KOPT-K1 (cell line): ENCODE data around the gene SLFN5.
A peak's percentile ranks its signal among the peaks of the same experiment; 100 is the strongest.
"Not testable (repeated sequence)": the region's sequence is repeated elsewhere in the genome, so short reads cannot be mapped to it uniquely, and the experiment has no call there.

Source experiments
- H3K27ac ChIP-seq: fragments of 200-600 bp; sonication (generic); 2 replicates; pipeline ENCODE4 v1.5.1; 2016; ENCODE audit warnings: antibody characterized with exemption, mild to moderate bottlenecking, low read depth, low read length; ENCODE audit not compliant: poor library complexity, severe bottlenecking
- H3K36me3 ChIP-seq: fragments of 200-600 bp; sonication (generic); 2 replicates; pipeline ENCODE4 v1.5.1; 2017; ENCODE audit warnings: antibody characterized with exemption, mild to moderate bottlenecking, low read length, moderate library complexity; ENCODE audit not compliant: insufficient read depth
- H3K9me3 ChIP-seq: fragments of 200-600 bp; sonication (generic); 2 replicates; pipeline ENCODE4 v1.5.1; 2017; ENCODE audit warnings: antibody characterized with exemption, low read length, mild to moderate bottlenecking; ENCODE audit not compliant: insufficient read depth, poor library complexity, severe bottlenecking

Gene SLFN5

DNA sequence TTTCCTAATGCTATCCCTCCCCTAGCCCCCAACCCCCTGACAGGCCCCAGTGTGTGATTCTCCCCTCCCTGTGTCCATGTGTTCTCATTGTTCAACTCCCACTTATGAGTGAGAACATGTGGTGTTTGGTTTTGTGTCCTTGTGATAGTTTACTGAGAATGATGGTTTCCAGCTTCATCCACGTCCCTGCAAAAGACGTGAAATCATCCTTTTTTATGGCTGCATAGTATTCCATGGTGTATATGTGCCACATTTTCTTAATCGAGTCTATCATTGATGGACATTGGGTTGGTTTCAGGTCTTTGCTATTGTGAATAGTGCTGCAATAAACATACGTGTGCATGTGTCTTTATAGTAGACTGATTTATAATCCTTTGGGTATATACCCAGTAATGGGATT is 8.6 kb upstream of the SLFN5 start:
- H3K36me3 ChIP-seq, H3K27ac ChIP-seq, H3K9me3 ChIP-seq: not testable (repeated sequence)

- no peaks in the 10 kb centered on the region for H3K36me3 ChIP-seq
- H3K9me3 ChIP-seq: peaks cover 2% of the 10 kb centered on the region
- H3K27ac ChIP-seq: no peak overlapping the region
Observed at GRCh38 chr17:35235289-35235688, 7.6 kb upstream of the SLFN5 start.

- Histone ChIP-seq H3K9me3 (no peaks in the 10 kb centered on the region), H3K36me3 (no peaks in the 10 kb centered on the region), H3K27ac (no peak overlapping the region)
Observed at GRCh38 chr17:35235917-35236316, 7.0 kb upstream of the SLFN5 start.

DNA sequence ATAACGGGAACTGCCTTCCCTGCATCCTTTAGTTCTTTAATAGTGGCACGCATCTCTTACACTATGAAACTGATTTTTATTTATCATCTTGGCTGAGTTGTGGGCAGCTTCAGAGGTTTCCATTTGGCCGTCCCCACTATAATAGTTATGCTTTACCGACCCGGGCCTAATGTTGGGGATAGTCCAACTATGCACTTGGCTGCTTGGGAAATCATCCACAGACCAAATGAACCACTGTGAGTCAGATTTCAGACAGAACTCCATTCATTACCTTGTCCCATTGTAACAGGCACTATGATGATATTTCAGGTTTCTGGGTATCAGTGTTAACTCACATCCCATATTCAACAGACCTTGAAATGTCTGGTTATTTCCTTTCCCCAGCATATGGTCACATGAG is 6.1 kb upstream of the SLFN5 start:
- Histone ChIP-seq H3K27ac (no peak overlapping the region), H3K36me3 (no peaks in the 10 kb centered on the region), H3K9me3 (no peaks in the 10 kb centered on the region)

DNA sequence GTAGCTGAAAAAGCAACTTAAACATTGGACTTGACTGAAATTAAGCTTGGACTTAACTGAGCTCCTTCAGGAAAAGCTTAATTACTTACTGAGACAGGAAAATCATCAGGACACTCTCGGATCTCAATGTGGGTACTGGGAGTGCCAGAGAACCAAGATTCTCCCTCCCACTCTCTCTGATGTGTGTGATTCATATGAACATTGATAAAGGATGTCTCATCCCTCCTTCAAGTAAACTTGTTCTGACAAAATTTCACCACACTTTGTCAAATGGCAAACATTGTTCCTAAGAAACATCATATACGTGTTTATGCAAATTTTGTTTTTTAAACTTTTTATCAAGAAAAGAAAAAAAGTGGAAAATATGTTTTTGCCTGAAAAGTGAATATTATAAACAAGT is 4.1 kb upstream of the SLFN5 start:
- H3K9me3 ChIP-seq: no peaks in the 10 kb centered on the region
- H3K36me3 ChIP-seq: no peaks in the 10 kb centered on the region
- peak overlapping the region; percentile 24 for H3K27ac ChIP-seq

- Histone ChIP-seq H3K36me3 (no peaks in the 10 kb centered on the region), H3K27ac (peak overlapping the region; percentile 53), H3K9me3 (no peaks in the 10 kb centered on the region)
Observed at GRCh38 chr17:35239823-35240222, 3.0 kb upstream of the SLFN5 start.

DNA sequence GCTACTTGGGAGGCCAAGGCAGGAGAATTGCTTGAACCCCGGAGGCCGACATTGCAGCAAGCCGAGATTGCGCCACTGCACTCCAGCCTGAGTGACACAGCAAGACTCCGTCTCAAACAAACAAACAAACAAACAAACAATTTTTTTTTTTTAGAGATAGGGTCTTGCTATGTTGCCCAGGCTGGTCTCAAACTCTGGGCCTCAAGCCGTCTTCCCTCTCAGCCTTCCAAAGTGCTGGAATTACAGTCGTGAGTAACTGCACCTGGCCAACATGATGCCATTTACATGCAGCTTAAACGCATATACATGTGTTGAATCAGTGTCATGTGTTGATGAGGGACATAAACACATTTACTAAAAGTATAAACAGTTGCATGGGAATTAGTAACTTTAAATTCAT is 2.0 kb upstream of the SLFN5 start:
- Histone ChIP-seq H3K27ac (peak overlapping the region; percentile 96), H3K9me3 (no peaks in the 10 kb centered on the region), H3K36me3 (0 out of 2 replicates have a peak, but pooled peaks cover 3% of the 10 kb centered on the region)

DNA sequence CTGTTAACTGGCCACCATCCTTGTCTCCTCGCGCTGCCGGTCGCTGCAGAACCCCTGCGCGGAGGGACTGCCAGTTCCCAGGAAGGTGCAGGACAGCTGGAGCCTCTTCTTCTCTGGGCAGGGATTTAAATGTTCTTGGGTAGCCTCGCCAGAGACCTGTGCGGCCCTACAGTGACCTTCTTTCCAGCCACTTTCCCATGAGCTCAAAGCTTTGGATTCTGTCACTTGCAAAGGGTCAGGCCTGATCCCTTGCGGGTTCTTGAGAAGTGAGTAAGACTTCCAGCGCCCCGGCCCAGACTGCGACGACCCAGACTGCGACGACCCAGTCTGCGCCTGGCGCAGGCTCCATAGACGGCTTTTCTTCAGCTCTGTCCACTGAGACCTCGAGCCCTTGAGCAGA is 1.4 kb upstream of the SLFN5 start:
- H3K27ac ChIP-seq: peak overlapping the region; percentile 96
- no peaks in the 10 kb centered on the region for H3K9me3 ChIP-seq
- H3K36me3 ChIP-seq: 0 out of 2 replicates have a peak, but pooled peaks cover 3% of the 10 kb centered on the region

- H3K27ac ChIP-seq: peak overlapping the region; percentile 96
- H3K9me3 ChIP-seq: no peaks in the 10 kb centered on the region
- H3K36me3 ChIP-seq: peaks cover 8% of the 10 kb centered on the region
Observed at GRCh38 chr17:35242158-35242804, 591 bp upstream of the SLFN5 start.

GRCh38 chr17:35243561-35244340 is 879 bp downstream of the SLFN5 start:
- H3K9me3 ChIP-seq: no peaks in the 10 kb centered on the region
- H3K27ac ChIP-seq: peak overlapping the region; percentile 96
- H3K36me3 ChIP-seq: peaks cover 23% of the 10 kb centered on the region

- Histone ChIP-seq H3K27ac (peak overlapping the region; percentile 96), H3K9me3 (no peaks in the 10 kb centered on the region), H3K36me3 (peaks cover 30% of the 10 kb centered on the region)
Observed at GRCh38 chr17:35244341-35245195, 1.7 kb downstream of the SLFN5 start.

DNA sequence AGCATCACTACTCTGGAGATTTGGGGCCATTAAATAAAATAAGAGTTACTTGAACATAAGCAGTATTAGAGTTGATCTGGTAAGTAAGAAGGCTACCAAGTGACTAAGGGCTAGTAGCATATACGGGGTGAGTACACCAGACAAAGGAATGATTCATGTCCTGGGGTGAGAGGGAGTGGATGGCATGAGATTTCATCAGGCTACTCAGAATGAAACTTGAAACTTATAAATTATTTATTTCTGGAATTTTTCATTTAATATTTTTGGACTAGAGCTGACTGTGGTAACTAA is 2.3 kb downstream of the SLFN5 start:
- Histone ChIP-seq H3K36me3 (peaks cover 36% of the 10 kb centered on the region), H3K9me3 (no peaks in the 10 kb centered on the region), H3K27ac (no peak overlapping the region)

GRCh38 chr17:35252651-35253050 is 9.8 kb downstream of the SLFN5 start:
- H3K36me3 ChIP-seq: peaks cover 25% of the 10 kb centered on the region
- no peaks in the 10 kb centered on the region for H3K9me3 ChIP-seq
- no peak overlapping the region for H3K27ac ChIP-seq

GRCh38 chr17:35254107-35254773 is 11.4 kb downstream of the SLFN5 start:
- Histone ChIP-seq H3K36me3 (peaks cover 23% of the 10 kb centered on the region), H3K9me3 (no peaks in the 10 kb centered on the region), H3K27ac (no peak overlapping the region)

DNA sequence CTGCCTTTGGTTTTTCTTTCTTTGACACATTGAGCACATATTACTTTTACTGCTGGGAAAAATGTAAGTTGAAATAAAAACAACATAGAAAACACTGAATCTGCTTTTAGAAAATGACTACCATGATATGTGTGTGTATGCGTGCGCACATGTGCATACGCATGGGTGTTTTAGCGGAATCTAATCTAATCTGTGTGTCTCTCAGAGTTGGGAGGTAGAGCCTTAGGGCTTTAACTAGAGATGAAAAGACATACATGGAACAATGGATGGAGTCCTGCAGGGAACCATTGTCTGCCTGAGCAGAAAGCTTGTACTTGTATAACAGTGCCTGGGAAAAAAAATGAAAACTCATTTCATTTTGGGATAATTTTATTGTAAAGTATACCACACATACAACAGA is 12.4 kb downstream of the SLFN5 start:
- Histone ChIP-seq H3K27ac (no peak overlapping the region), H3K9me3 (no peaks in the 10 kb centered on the region), H3K36me3 (peaks cover 25% of the 10 kb centered on the region)
